DOHH2 (cell line): ENCODE data around the gene ABHD12.

ENCODE experiments used
- EZH2phosphoT487 ChIP-seq: fragments of 200-600 bp; sonication (generic); IDR thresholded peaks from 2 replicates; pipeline ENCODE4 v1.6.1; 2017; ENCODE audit warnings: borderline replicate concordance, mild to moderate bottlenecking, antibody characterized with exemption, low read length, moderate library complexity, mixed read lengths
- TF ChIP-seq, protein P1 (sequence below): fragments of 200-600 bp; sonication (generic); IDR thresholded peaks from one replicate; pipeline ENCODE4 v1.5.1; 2014; ENCODE audit warnings: antibody characterized with exemption, mild to moderate bottlenecking, low read depth, low read length; ENCODE audit not compliant: poor library complexity, severe bottlenecking

DNA sequence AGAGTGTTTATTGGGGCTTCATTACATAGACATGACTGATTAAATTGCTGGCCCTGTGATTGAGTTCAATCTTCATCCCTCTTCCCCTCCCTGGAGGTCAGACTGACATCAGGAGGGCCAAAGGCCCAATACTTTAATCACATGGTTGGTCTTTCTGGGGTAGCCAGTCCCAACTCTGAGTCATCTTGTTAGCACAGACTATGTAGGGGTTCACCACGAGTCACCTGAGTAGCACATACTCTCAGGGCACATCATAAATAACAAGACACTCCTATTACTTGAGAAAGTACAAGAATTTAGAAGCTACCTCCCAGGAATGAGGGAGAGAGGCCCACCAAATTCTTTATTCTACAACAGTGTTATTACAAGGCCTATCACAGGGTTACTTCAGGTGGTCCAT lies 28.1 kb upstream of the ABHD12 start:
- TF ChIP-seq, protein P1, sequence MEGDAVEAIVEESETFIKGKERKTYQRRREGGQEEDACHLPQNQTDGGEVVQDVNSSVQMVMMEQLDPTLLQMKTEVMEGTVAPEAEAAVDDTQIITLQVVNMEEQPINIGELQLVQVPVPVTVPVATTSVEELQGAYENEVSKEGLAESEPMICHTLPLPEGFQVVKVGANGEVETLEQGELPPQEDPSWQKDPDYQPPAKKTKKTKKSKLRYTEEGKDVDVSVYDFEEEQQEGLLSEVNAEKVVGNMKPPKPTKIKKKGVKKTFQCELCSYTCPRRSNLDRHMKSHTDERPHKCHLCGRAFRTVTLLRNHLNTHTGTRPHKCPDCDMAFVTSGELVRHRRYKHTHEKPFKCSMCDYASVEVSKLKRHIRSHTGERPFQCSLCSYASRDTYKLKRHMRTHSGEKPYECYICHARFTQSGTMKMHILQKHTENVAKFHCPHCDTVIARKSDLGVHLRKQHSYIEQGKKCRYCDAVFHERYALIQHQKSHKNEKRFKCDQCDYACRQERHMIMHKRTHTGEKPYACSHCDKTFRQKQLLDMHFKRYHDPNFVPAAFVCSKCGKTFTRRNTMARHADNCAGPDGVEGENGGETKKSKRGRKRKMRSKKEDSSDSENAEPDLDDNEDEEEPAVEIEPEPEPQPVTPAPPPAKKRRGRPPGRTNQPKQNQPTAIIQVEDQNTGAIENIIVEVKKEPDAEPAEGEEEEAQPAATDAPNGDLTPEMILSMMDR = no peak
- TF ChIP-seq EZH2phosphoT487 = no peak
